ENCODE data around the gene NFYC. TPM values are rescaled to one million over a fixed set of nuclear protein-coding genes. Genes with fewer than 3 reads are reported as not detected.
A peak's percentile ranks its signal among the peaks of the same experiment; 100 is the strongest.
"Not testable (repeated sequence)": the region's sequence is repeated elsewhere in the genome, so short reads cannot be mapped to it uniquely, and the experiment has no call there.

Gene NFYC
- polyA plus RNA-seq, 4 donors = 35.7 to 68.9 (median 42.6) TPM

DNA sequence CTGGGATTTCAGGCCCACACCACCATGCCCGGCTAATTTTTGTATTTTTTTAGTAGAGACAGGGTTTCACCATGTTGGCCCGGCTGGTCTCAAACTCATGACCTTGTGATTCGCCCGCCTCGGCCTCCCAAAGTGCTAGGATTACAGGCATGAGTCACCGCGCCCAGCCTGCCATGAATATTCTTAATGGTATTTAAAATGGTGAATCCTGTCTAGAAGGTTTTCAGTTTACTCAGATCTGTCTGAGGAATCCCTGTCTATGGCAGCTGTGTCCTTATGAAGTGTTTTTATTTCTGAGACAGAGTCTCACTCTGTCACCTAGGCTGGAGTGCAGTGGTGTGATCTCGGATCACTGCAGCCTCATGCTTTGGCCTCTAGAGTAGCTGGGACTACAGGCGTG lies 36.2 kb downstream of the NFYC start:
- DNase-seq; H3K4me1 ChIP-seq (ENCODE audit: control insufficient read depth in 3 of 3, insufficient read depth in 2 of 3, low read depth in 1 of 3, low read length in 2 of 3): not testable (repeated sequence)
- 96 to 99% (median 98%) methylated on average over 9 of the region's 9 CpGs for WGBS, 3 donors

DNA sequence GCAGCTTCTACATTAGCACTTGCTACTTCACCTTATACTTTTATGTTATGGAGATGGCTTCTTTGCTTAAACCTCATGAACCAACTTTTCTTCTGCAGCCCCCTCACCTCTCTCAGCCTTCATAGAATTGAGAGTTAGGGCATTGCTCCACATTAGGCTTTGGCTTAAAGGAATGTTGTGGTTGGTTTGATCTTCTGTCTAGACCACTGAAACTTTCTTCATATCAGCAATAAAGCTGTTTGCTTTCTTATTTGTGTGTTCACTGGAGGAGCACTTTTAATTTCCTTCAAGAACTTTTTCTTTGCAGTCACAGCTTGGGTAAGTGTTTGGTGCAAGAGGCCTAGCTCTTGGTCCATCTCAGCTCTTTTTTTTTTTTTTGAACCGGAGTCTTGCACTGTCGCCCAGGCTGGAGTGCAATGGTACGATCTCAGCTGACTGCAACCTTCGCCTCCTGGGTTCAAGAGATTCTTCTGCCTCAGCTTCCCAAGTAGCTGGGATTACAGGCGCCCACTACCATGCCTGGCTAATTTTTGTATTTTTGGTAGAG lies 37.9 kb downstream of the NFYC start:
- not testable (repeated sequence) for H3K27me3 ChIP-seq (ENCODE audit: control insufficient read depth in 3 of 3, insufficient read depth in 3 of 3, low read length in 3 of 3); DNase-seq; H3K4me1 ChIP-seq (ENCODE audit: control insufficient read depth in 3 of 3, insufficient read depth in 2 of 3, low read depth in 1 of 3, low read length in 2 of 3); H3K4me3 ChIP-seq (ENCODE audit: low read depth in 1 of 3, low read length in 3 of 3); H3K27ac ChIP-seq (ENCODE audit: low read depth in 1 of 3, low read length in 2 of 3); H3K36me3 ChIP-seq (ENCODE audit: control insufficient read depth in 3 of 3, insufficient read depth in 2 of 3, low read depth in 1 of 3, low read length in 3 of 3); FAIRE-seq; H3K9me3 ChIP-seq (ENCODE audit: control insufficient read depth in 2 of 2, insufficient read depth in 1 of 2, low read depth in 1 of 2, low read length in 1 of 2)
- WGBS, 3 donors = 94 to 96% (median 94%) methylated on average over 5 of the region's 5 CpGs

More for the DNA sequence above, 36.2 kb downstream of the NFYC start:
- H3K36me3 ChIP-seq (ENCODE audit: control insufficient read depth in 3 of 3, insufficient read depth in 2 of 3, low read depth in 1 of 3, low read length in 3 of 3) = peaks cover 1 to 12% (median 2%) of the 10 kb centered on the region in 3 donors
- not testable (repeated sequence) for H3K27me3 ChIP-seq (ENCODE audit: control insufficient read depth in 3 of 3, insufficient read depth in 3 of 3, low read length in 3 of 3); H3K27ac ChIP-seq (ENCODE audit: low read depth in 1 of 3, low read length in 2 of 3); FAIRE-seq; H3K4me3 ChIP-seq (ENCODE audit: low read depth in 1 of 3, low read length in 3 of 3); H3K9me3 ChIP-seq (ENCODE audit: control insufficient read depth in 2 of 2, insufficient read depth in 1 of 2, low read depth in 1 of 2, low read length in 1 of 2)

DNA sequence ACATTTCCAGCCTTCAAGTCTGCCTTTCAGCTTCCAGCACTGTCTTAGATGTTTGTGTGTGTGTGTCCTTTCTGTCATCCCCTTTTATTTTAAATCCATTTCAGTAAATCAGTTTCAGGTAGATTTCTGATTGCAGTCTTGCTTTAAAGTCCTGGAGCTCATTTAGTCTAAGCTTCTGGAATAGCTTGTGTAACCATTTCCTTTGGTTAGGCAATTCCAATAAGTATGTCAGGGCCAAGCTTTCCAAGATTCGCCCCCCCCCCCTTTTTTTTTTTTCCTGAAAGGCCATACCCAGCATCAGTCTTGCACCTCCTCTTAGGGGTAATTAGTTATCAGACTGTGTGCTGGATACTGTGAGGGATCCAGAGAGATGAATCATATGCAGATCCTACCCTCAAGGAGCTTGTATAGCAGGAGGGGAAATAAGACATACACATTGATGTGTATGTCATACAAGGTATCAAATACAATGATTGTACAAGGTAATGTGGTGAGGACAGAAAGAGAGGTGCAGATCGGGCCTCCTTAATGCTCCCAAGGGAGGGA lies 41.3 kb downstream of the NFYC start:
- no peaks in the 10 kb centered on the region for H3K9me3 ChIP-seq (ENCODE audit: control insufficient read depth in 2 of 2, insufficient read depth in 1 of 2, low read depth in 1 of 2, low read length in 1 of 2)
- H3K27ac ChIP-seq (ENCODE audit: low read depth in 1 of 3, low read length in 2 of 3) = no peak overlapping the region
- no peak overlapping the region for H3K4me3 ChIP-seq (ENCODE audit: low read depth in 1 of 3, low read length in 3 of 3)
- H3K4me1 ChIP-seq (ENCODE audit: control insufficient read depth in 3 of 3, insufficient read depth in 2 of 3, low read depth in 1 of 3, low read length in 2 of 3) = peaks cover 0 to 5% (median 3%) of the 10 kb centered on the region in 3 donors
- WGBS, 3 donors = 88 to 97% (median 90%) methylated on average over 2 of the region's 2 CpGs
- peaks cover 0 to 8% (median 0%) of the 10 kb centered on the region in 3 donors for H3K36me3 ChIP-seq (ENCODE audit: control insufficient read depth in 3 of 3, insufficient read depth in 2 of 3, low read depth in 1 of 3, low read length in 3 of 3)
- no peak for DNase-seq
- no peaks in the 10 kb centered on the region for H3K27me3 ChIP-seq (ENCODE audit: control insufficient read depth in 3 of 3, insufficient read depth in 3 of 3, low read length in 3 of 3)
- FAIRE-seq = no peak

DNA sequence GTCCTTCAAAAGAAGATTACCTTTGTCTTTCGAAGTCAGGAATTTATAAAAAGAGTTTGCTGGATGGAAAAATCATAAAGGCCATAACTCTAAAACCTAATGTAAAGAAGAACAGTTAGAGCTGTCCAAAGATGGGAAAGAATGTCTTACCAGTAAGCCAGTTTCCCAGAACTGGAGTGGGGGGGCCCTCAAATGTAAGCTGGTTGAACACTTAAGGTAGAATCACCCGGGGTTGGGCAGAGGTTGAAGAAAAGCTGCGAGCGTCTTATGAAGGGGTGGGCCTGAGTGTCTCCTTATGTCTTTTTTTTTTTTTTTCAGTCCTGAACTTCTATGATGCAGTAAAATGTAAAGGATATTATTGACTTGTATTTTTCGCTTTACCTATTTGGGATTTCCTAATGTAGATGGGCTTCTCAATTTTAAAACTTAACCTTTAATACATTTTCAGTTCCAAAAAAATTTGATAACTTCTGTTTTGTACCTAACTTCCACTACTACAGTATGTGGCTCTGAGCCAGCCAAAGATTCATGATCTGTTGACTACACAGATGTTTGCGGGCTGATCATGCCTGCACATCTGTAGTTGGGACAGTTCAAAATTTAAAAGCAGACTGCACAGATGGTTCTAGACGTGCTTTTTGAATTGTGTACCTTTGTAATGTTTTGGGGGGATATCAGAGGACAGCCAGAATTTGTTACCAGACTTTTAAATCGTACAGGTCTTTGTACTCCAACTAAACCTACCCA lies 43.6 kb downstream of the NFYC start:
- no peaks in the 10 kb centered on the region for H3K9me3 ChIP-seq (ENCODE audit: control insufficient read depth in 2 of 2, insufficient read depth in 1 of 2, low read depth in 1 of 2, low read length in 1 of 2)
- no peak for FAIRE-seq
- 90 to 91% (median 91%) methylated on average over 8 of the region's 8 CpGs for WGBS, 3 donors

DNA sequence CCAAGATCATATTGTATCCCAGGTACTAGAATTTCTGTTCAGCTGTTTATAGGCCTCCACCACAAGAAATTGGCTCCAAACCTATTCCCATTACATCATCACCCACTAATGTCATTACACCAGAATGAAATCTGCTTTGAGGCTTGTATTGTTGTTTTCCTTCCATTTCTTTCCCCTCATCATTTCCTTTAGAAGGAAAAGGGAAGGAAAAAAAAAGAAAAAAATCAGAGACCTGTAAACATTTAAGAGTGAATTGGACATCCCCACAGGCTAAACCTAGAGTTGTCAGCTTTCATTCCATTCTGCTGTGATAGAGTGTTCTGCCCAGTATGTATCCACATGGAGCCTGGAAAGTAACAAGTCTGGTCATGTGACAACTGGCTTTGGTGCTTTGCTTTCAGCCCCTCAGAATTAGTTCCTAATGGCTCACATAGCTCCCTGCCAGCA lies 44.6 kb downstream of the NFYC start:
- Histone ChIP-seq H3K27me3 (ENCODE audit: control insufficient read depth in 3 of 3, insufficient read depth in 3 of 3, low read length in 3 of 3) (no peaks in the 10 kb centered on the region), H3K4me1 (ENCODE audit: control insufficient read depth in 3 of 3, insufficient read depth in 2 of 3, low read depth in 1 of 3, low read length in 2 of 3) (peaks cover 0 to 3% (median 3%) of the 10 kb centered on the region in 3 donors), H3K9me3 (ENCODE audit: control insufficient read depth in 2 of 2, insufficient read depth in 1 of 2, low read depth in 1 of 2, low read length in 1 of 2) (no peaks in the 10 kb centered on the region), H3K27ac (ENCODE audit: low read depth in 1 of 3, low read length in 2 of 3) (peak overlapping the region in 1 of 3 donors; percentile 15), H3K36me3 (ENCODE audit: control insufficient read depth in 3 of 3, insufficient read depth in 2 of 3, low read depth in 1 of 3, low read length in 3 of 3) (peaks cover 2 to 8% (median 7%) of the 10 kb centered on the region in 3 donors), H3K4me3 (ENCODE audit: low read depth in 1 of 3, low read length in 3 of 3) (no peak overlapping the region)
- DNase-seq = no peak
- no peak for FAIRE-seq

More for the DNA sequence above, 43.6 kb downstream of the NFYC start:
- peaks cover 0 to 3% (median 1%) of the 10 kb centered on the region in 3 donors for H3K4me1 ChIP-seq (ENCODE audit: control insufficient read depth in 3 of 3, insufficient read depth in 2 of 3, low read depth in 1 of 3, low read length in 2 of 3)
- peaks cover 2 to 8% (median 4%) of the 10 kb centered on the region in 3 donors for H3K36me3 ChIP-seq (ENCODE audit: control insufficient read depth in 3 of 3, insufficient read depth in 2 of 3, low read depth in 1 of 3, low read length in 3 of 3)
- no peak overlapping the region for H3K4me3 ChIP-seq (ENCODE audit: low read depth in 1 of 3, low read length in 3 of 3)
- H3K27me3 ChIP-seq (ENCODE audit: control insufficient read depth in 3 of 3, insufficient read depth in 3 of 3, low read length in 3 of 3) = no peaks in the 10 kb centered on the region
- H3K27ac ChIP-seq (ENCODE audit: low read depth in 1 of 3, low read length in 2 of 3) = no peak overlapping the region
- DNase-seq = no peak

DNA sequence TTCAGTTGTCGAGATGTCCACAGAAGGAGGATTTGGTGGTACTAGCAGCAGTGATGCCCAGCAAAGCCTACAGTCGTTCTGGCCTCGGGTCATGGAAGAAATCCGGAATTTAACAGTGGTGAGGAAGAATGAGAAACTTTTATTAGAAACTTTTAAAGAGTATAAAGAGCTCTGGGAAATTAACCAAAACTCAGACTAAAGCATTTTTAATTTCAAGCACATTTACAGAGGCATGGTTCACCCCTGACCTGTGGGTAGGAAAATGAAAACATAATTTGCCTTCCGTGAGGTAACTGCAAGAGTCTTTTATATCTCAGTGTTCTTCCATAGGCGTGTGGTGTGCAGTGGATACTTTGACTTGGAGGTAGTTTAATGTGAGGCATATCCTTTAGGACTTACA lies 47.3 kb downstream of the NFYC start:
- no peak for DNase-seq
- Histone ChIP-seq H3K27me3 (ENCODE audit: control insufficient read depth in 3 of 3, insufficient read depth in 3 of 3, low read length in 3 of 3) (no peaks in the 10 kb centered on the region), H3K4me3 (ENCODE audit: low read depth in 1 of 3, low read length in 3 of 3) (no peak overlapping the region), H3K36me3 (ENCODE audit: control insufficient read depth in 3 of 3, insufficient read depth in 2 of 3, low read depth in 1 of 3, low read length in 3 of 3) (peaks cover 3 to 12% (median 11%) of the 10 kb centered on the region in 3 donors), H3K27ac (ENCODE audit: low read depth in 1 of 3, low read length in 2 of 3) (no peak overlapping the region), H3K4me1 (ENCODE audit: control insufficient read depth in 3 of 3, insufficient read depth in 2 of 3, low read depth in 1 of 3, low read length in 2 of 3) (peaks cover 0 to 3% (median 3%) of the 10 kb centered on the region in 3 donors), H3K9me3 (ENCODE audit: control insufficient read depth in 2 of 2, insufficient read depth in 1 of 2, low read depth in 1 of 2, low read length in 1 of 2) (no peaks in the 10 kb centered on the region)
- 79 to 92% (median 91%) methylated on average over 6 of the region's 6 CpGs for whole genome bisulfite sequencing, 3 donors
- FAIRE-seq = no peak

DNA sequence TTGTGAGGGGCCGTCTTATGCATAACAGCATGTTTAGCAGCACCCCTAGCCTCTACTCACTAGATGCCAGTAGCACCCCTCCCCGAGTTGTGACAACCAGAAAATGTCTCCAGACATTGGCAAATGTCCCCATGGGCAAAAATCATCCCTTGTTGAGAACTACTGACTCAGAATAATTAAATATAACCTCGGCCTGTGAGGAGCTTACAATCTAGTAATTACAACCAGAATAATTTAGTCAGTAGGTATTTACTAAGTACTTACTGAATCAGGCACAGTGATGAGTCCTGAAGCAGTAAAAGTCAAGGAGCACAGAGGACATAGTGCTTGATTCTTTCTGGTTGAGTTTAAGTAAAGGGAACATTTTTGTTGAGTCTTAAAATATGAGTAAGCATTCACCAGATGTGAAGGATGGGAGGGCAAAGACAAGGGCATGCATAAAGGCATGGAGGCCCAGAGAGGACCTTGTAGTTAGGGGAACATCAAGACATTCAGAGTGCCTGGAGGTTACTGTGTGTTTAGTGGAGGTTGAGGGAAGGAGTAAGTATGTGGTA lies 48.0 kb downstream of the NFYC start:
- Histone ChIP-seq H3K4me1 (ENCODE audit: control insufficient read depth in 3 of 3, insufficient read depth in 2 of 3, low read depth in 1 of 3, low read length in 2 of 3) (peaks cover 0 to 3% (median 3%) of the 10 kb centered on the region in 3 donors), H3K27ac (ENCODE audit: low read depth in 1 of 3, low read length in 2 of 3) (peak overlapping the region in 1 of 3 donors; percentile 7), H3K9me3 (ENCODE audit: control insufficient read depth in 2 of 2, insufficient read depth in 1 of 2, low read depth in 1 of 2, low read length in 1 of 2) (no peaks in the 10 kb centered on the region), H3K36me3 (ENCODE audit: control insufficient read depth in 3 of 3, insufficient read depth in 2 of 3, low read depth in 1 of 3, low read length in 3 of 3) (peaks cover 3 to 14% (median 12%) of the 10 kb centered on the region in 3 donors), H3K4me3 (ENCODE audit: low read depth in 1 of 3, low read length in 3 of 3) (no peak overlapping the region), H3K27me3 (ENCODE audit: control insufficient read depth in 3 of 3, insufficient read depth in 3 of 3, low read length in 3 of 3) (no peaks in the 10 kb centered on the region)
- WGBS, 3 donors = 88 to 93% (median 88%) methylated on average over 3 of the region's 3 CpGs
- DNase-seq (no peak), FAIRE-seq (no peak)
